HepG2 (cell line): ENCODE measurements around the gene SLC16A5. TPM values are rescaled to one million over a fixed set of nuclear protein-coding genes. Genes with fewer than 3 reads are reported as not detected.

Experiments used
- BATF2 ChIP-seq: sonication (generic); formaldehyde crosslinking; IDR thresholded peaks from 2 replicates; pipeline ENCODE4 v1.8.0; 2022; ENCODE audit warnings: mild to moderate bottlenecking, missing genetic modification reagents, moderate library complexity
- CBX2 ChIP-seq, 2 experiments: fragments of 200-600 bp in 1 of 2; sonication (generic); formaldehyde crosslinking in 1 of 2; IDR thresholded peaks; 2 replicates each; pipeline versions ENCODE4 v1.7.0 to v1.8.1; 2018 to 2022; ENCODE audit warnings: low read depth in 2 of 2, low read length in 1 of 2, mild to moderate bottlenecking in 1 of 2, missing genetic modification reagents in 1 of 2
- CEBPG ChIP-seq: IDR thresholded peaks from 2 replicates; pipeline ENCODE4 v1.6.1; 2016
- FOXM1 ChIP-seq: sonication (generic); formaldehyde crosslinking; IDR thresholded peaks from 2 replicates; pipeline ENCODE4 v1.5.0; 2020; ENCODE audit warnings: missing genetic modification reagents
- KMT2B ChIP-seq: IDR thresholded peaks from 2 replicates; pipeline ENCODE4 v1.6.1; 2016; ENCODE audit warnings: missing genetic modification reagents, missing compliant biosample characterization
- MED8 ChIP-seq: sonication (generic); formaldehyde crosslinking; IDR thresholded peaks from 2 replicates; pipeline ENCODE4 v1.8.1; 2023; ENCODE audit warnings: mild to moderate bottlenecking, missing genetic modification reagents; ENCODE audit not compliant: insufficient replicate concordance
- NCOA2 ChIP-seq: sonication (generic); formaldehyde crosslinking; IDR thresholded peaks from 2 replicates; pipeline ENCODE4 v1.8.0; 2022; ENCODE audit warnings: inconsistent platforms
- NFYB ChIP-seq: sonication (generic); formaldehyde crosslinking; IDR thresholded peaks from 2 replicates; pipeline ENCODE4 v1.4.0; 2020; ENCODE audit warnings: missing genetic modification reagents
- RNF2 ChIP-seq: fragments of 450-650 bp; conservative IDR thresholded peaks from 2 replicates; pipeline ENCODE4 v1.6.1; 2016; ENCODE audit warnings: low read depth
- SMARCE1 ChIP-seq: fragments of 450-650 bp; IDR thresholded peaks from 2 replicates; pipeline ENCODE4 v1.6.1; 2017; ENCODE audit warnings: borderline replicate concordance
- TEAD3 ChIP-seq: optimal IDR thresholded peaks from 2 replicates; pipeline ENCODE3; 2016; ENCODE audit warnings: borderline replicate concordance
- TGIF2 ChIP-seq: IDR thresholded peaks from 2 replicates; pipeline ENCODE4 v1.6.1; 2016; ENCODE audit warnings: control low read depth, missing compliant biosample characterization
- ZBTB10 ChIP-seq: sonication (generic); formaldehyde crosslinking; IDR thresholded peaks from 2 replicates; pipeline ENCODE4 v1.4.0; 2020; ENCODE audit warnings: missing genetic modification reagents, borderline replicate concordance
- ZBTB49 ChIP-seq: sonication (generic); formaldehyde crosslinking; IDR thresholded peaks from 2 replicates; pipeline ENCODE4 v1.4.0; 2020; ENCODE audit warnings: missing genetic modification reagents, borderline replicate concordance
- ZFYVE20 ChIP-seq: sonication (generic); formaldehyde crosslinking; IDR thresholded peaks from 2 replicates; pipeline ENCODE4 v1.8.0; 2023; ENCODE audit warnings: low read depth, mild to moderate bottlenecking, moderate library complexity, missing genetic modification reagents, borderline replicate concordance
- ZNF256 ChIP-seq: sonication (generic); formaldehyde crosslinking; conservative IDR thresholded peaks from 2 replicates; pipeline ENCODE4 v1.4.0; 2020; ENCODE audit warnings: missing genetic modification reagents
- ZNF337 ChIP-seq: sonication (generic); formaldehyde crosslinking; IDR thresholded peaks from 2 replicates; pipeline ENCODE4 v1.5.1; 2020; ENCODE audit warnings: missing genetic modification reagents, low read depth, mild to moderate bottlenecking, borderline replicate concordance
- ZNF557 ChIP-seq: sonication (generic); formaldehyde crosslinking; IDR thresholded peaks from 2 replicates; pipeline ENCODE4 v1.4.0; 2020; ENCODE audit warnings: missing genetic modification reagents
- ZNF577 ChIP-seq: sonication (generic); formaldehyde crosslinking; IDR thresholded peaks from 2 replicates; pipeline ENCODE4 v1.4.0; 2020; ENCODE audit warnings: mild to moderate bottlenecking, low read depth, missing genetic modification reagents, borderline replicate concordance
- ZNF580 ChIP-seq: IDR thresholded peaks from 2 replicates; pipeline ENCODE4 v1.6.1; 2016; ENCODE audit warnings: low read depth, borderline replicate concordance
- ZNF713 ChIP-seq: sonication (generic); formaldehyde crosslinking; IDR thresholded peaks from 2 replicates; pipeline ENCODE4 v1.4.0; 2020; ENCODE audit warnings: mild to moderate bottlenecking, missing genetic modification reagents
- ZSCAN29 ChIP-seq: sonication (generic); formaldehyde crosslinking; conservative IDR thresholded peaks from 2 replicates; pipeline ENCODE4 v1.4.0; 2020; ENCODE audit warnings: mild to moderate bottlenecking, missing genetic modification reagents
- polyA plus RNA-seq, 8 experiments: library from polyadenylated mRNA; depleted of rRNA in 3 of 8; stranded (reverse) in 7 of 8; unstranded in 1 of 8; fragments of >200 nt; fragmentation: Illumina TruSeq in 4 of 8; extraction: Trizol in 4 of 8; gene quantifications; 2 replicates each; pipeline versions ENCODE4 v1.2.1 to v1.2.3, GENCODE V29; 2011 to 2016; ENCODE audit warnings: low read depth in 4 of 8, missing spikeins in 1 of 8, mixed read lengths in 1 of 8; ENCODE audit not compliant: insufficient read depth in 1 of 8
- total RNA-seq, 5 experiments: library from RNA; depleted of rRNA; stranded (reverse); fragments of >200 nt; fragmentation: Illumina TruSeq; extraction: Trizol; gene quantifications; 2 replicates each; pipeline ENCODE4 v1.2.3, GENCODE V29; 2016; ENCODE audit warnings: low read depth in 1 of 5

Gene SLC16A5
- total and polyA plus RNA-seq, 2 of the 13 experiments (the other 11 are each of a cell fraction or from before 2014, with no cell fraction given), result 0.69 to 5.6 TPM

GRCh38 chr17:75109407-75110233 lies 21.9 kb downstream of the SLC16A5 start, which contains the start of gene ARMC7 (continued):
- TF ChIP-seq ZBTB10 (CRISPR knock-in tag) (peak; percentile 72; the same call in 1 of the 2 replicates), MED8 (CRISPR knock-in tag) (no peak), CBX2 (IDR thresholded peaks at IDR 0.05; ENCODE audit: low read depth, low read length) (no peak), CBX2 (CRISPR knock-in tag; IDR thresholded peaks at IDR 0.05; ENCODE audit: low read depth) (no peak), ZNF577 (CRISPR knock-in tag) (no peak), RNF2 (no peak; the same call in 1 of the 2 replicates), ZSCAN29 (CRISPR knock-in tag) (no peak), ZNF557 (no peak; the same call in 1 of the 2 replicates), CEBPG (CRISPR knock-in tag) (0 out of 2 replicates have a peak, but pooled peaks have one; percentile 5), KMT2B (CRISPR knock-in tag) (no peak), BATF2 (CRISPR knock-in tag) (no peak), ZFYVE20 (0 out of 2 replicates have a peak, but pooled peaks have one; percentile 40), NCOA2 (CRISPR knock-in tag) (0 out of 2 replicates have a peak, but pooled peaks have one; percentile 39), ZBTB49 (no peak), ZNF337 (CRISPR knock-in tag) (no peak), NFYB (no peak), TGIF2 (CRISPR knock-in tag) (0 out of 2 replicates have a peak, but pooled peaks have one; percentile 5), FOXM1 (CRISPR knock-in tag) (0 out of 2 replicates have a peak, but pooled peaks have one; percentile 46), TEAD3 (CRISPR knock-in tag) (peak; percentile 38), ZNF713 (CRISPR knock-in tag) (no peak), SMARCE1 (no peak), ZNF580 (CRISPR knock-in tag) (peak; percentile 57; the same call in 1 of the 2 replicates), ZNF256 (CRISPR knock-in tag) (peak; percentile 76; the same call in 1 of the 2 replicates)
